Stimulated activated CD8-positive, alpha-beta memory T cell treated with anti-CD3 and anti-CD28 coated beads, Interleukin-12 subunit alpha, Interleukin-12 subunit beta, amount 100 ng/mL, for 4 hours (primary cell): Measurements from ENCODE around the gene RASAL2.

Experiments
- DNase-seq: peaks from one replicate; pipeline ENCODE4 v3.0.0-alpha.2; 2020; ENCODE audit warnings: low read depth

The RASAL2 gene

DNA sequence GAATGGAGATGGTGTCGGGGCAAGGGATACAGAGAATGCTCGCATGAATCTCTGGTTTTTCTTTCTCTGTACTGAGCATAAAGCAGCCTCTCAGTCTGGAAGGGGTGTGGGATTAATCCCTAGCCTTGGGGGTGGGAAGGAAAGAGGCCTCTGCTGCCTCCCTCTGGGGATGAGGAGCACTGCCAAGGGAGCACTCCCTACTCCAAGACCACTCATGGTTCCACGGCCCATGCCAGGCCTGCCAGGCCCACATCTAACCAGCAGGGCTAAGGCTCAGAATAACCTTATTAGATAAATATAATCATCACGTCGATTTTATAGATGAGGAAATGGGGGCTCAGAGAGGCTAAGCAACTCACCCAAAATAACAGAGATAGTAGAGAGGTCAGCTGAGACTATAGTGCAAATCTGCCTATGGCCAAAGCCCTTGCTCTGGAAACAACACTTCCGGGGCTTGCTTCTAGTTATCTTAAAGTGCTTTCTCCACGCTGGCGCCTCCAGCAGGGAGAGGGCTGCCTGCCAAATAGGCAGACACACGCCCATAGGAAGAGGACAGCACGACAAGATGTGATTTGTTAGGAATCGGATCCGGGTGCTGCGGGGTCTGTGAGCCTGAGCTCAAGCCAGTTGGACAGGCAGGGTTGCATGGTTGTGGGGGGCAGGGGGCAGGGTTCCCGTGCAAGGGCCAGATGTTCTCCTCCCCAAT is 419.5 kb downstream of the RASAL2 start:
- DNase-seq: no peak

DNA sequence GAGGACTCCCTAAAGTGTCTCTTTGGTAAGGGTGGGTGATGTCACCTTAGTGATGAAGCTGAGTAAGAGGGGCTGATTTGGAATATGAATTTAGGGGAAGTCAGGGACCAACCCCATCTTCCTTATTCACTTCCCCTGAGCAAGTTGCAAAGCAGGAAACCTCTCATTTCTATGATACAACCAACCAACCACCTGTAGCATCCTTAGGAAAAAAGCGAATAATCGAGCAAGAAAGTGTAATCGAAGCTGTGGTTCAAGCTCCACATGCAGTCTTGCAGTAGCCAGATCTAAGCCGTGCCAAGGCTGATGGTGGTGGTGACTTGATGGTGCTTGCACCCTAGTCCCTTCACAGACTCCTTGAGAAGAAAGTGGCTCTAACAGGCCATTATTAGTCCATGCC is 422.2 kb downstream of the RASAL2 start:
- DNase-seq: no peak

DNA sequence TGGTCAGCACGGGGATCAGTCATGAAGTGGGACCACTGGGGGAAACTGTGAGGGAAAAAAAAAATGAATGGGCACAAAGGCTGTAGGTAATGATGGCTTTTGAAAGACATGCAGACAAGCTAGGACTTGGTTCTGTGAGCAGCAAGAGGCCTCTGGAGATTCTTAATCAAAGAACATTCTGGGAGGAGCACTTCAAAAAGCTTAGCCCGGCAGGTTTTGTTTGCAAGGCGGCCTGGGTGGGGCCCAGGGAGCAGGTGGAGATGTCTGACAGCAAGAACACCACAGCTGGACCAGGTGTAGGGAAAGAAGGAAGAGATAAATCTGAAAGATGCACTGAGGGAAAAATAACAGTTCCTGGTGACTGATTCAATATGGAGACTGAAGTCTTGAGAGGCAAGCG is 425.0 kb downstream of the RASAL2 start:
- DNase-seq: no peak

DNA sequence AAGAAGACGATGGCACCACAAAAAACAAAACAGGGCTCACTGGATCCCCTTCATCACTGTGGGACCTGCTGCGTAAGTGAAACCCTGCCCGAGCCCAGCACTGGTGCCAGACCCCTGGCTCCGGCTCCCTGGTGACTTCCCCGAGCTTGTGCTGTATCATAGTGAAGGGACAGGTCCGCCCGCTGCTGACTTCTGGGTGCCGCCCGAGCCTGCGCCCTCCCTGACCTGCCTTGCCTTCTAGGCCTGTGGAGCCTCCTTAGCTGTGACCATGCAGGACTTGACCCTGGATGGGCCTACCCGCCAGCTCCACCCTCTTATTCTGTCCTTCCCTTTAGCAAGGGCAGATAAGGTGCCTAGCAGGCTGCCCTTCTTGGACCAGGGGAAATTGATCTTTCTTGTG is 426.9 kb downstream of the RASAL2 start:
- DNase-seq: no peak

DNA sequence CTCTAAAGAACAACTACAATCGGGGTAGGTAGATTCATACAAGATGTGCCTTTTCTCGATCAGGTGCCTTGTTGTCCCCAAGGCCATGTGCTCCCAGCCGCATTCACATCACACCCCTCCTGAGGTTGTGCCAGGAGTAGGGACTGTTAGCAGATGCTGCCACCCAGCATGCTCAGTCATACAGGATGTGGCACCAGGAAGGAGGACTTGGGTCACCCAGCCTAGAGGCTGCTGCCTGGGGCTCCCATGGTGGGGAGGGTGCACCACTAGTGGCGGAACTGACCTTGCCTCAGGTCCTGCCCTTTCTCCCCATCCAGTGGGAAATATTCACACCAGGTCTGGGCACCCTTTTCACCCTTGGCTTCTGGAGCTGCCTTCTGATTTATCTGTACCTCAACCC is 427.3 kb downstream of the RASAL2 start:
- no peak for DNase-seq

DNA sequence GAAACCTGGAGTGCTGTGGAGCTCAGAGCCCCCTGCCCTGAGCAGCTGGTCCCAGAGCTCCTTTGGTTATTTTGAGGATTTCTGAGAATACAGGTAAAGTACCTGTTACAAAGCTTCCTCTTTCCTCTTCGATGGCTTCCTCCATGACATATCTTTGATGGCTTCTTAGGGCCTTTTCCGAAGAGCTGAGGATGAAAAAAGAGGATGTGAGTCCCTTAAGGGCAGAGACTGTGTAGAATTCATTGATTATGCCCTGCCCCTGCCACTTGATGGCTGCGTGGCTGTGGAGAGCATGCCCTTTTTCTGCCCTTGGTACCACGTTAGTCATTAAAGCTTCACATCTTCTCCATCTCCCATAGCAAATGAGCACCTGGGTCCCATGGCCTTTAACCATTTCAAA is 433.2 kb downstream of the RASAL2 start:
- DNase-seq: no peak

DNA sequence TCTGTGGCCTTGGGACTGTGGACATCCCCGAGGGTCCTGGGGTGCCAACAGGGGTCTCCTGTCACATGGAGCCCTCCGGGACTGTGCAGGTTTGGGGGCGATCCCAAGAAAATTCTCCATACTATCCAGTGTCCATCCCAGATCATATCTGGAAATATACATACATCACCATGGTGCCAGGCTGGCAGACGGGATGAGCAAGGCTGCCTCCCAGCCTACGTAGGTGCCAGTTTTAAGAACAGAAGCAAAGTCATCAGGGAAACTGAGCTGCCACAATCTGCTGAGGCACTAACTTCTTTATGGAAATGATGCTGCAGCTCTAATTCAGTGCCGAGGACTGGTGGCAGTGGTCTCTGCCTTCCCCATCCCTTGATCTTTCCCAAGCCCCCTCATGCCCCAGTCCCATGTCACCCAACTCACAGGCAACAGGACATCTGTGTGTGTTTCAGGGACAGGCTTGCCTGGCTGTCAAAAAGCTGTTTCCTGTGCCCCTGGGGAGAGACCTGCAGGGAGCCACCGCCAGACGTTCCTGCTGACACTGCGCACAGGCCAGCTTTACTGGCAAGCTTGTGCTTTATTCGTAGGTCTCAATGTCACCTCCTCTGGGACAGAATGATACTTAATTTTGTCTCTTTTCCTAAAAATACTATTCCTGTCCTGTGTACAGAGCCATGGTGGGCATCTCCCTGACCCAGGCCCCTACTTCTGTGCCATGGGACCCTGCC is 434.5 kb downstream of the RASAL2 start:
- DNase-seq: no peak

DNA sequence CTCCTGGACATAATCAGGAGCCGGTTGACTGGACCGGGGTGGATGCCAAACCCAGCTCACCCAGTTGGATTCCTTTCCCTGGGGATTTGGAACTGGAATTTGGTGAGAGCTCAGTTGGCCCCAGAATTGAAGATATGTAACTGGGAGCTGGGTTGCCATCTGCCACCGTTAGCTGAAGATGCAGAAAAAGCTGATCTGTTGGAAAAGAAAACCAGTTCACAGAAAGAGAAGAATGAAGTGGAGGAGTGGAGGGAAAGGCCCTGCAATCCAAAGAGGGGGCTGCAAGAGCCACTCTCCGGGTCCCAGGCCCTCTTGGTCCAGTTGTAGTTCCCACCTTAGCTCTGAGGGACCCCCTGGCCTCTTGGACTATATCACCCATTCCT is 435.0 kb downstream of the RASAL2 start:
- no peak for DNase-seq

DNA sequence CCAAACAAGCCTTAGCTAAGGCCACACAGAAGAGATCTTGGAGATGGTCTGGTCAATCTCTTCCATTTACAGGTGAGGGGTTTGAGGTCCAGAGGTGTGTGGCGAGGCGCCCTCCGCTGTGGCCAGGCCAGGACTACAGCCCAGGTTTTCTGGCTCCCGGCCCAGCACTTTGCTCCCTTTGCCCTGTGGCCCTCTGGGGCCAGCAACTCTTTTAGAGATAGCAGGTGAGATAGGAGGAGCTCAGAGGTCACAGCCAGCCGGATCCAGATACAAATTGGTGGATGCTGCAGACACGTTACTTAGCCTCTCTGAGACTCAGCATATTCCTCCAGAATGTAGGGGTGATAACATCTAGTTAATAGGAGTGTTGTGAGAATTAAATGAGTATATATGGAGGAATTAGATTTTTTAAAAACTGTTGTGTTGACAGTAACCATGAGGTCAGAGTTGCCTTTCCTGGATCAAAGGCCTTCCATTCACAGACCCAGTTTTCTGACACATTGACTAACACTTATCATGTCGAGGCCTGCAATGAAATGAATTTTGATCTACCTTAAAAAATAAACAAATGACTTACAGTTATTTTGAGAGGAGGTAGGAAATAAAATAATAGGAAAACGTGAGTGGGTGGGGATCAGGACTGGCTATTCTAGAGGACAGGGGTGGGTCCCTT is 435.6 kb downstream of the RASAL2 start:
- no peak for DNase-seq

DNA sequence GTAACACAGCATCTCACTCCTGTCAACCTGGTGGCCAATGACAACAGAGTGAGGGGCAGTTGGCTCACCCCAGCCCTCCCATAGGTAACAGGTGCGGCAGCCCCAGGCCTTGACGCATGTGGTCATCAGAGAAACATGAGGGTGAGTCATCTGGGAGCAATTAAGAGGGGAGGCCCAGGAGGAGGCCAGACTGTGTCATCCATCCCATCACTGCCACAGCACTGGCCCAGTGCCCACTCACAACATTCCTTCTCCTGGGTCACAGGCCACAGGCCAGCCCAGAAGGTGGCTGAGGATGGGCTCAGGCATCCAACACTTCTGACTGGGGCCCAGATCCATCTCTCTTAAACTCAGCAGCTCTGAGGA is 436.1 kb downstream of the RASAL2 start:
- no peak for DNase-seq

DNA sequence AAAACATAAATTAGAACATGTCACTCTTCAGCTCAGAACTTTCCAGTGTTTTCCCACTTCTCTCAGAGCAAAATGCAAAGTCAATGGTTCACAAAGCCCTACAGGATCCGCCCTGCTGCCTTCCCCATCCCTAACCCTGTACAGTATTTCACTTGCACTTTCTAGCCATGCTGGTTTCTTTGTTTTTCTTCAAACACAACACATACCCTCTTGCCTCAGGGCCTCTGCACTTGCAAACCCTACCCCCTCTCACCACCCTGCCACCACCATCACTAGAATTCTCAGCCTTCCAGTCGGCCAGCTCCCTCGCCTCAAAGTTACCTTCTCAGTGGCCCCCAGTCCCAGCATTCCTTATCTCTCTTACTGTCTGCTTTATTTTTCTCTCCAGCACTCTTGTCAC is 436.6 kb downstream of the RASAL2 start:
- no peak for DNase-seq

DNA sequence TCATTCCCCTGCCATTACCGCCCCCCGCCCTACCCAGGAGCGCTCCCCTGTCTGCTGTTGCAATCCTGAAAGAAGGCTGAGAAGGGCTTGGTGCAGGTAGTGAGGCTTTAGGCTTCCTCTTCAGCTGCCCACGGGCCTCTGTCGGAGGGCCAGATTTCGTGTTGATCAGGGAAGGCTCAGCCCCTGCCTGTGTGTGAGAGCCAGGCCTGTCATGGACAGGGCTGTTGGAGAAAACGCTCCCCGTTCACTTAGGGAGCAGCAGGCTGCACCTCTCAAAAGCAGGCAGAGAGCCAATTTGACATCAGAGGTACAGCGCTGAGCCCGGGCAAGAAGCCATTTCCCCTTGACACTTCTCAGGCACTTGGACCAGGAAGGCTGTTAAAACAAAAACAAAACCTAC is 438.0 kb downstream of the RASAL2 start:
- DNase-seq: no peak

DNA sequence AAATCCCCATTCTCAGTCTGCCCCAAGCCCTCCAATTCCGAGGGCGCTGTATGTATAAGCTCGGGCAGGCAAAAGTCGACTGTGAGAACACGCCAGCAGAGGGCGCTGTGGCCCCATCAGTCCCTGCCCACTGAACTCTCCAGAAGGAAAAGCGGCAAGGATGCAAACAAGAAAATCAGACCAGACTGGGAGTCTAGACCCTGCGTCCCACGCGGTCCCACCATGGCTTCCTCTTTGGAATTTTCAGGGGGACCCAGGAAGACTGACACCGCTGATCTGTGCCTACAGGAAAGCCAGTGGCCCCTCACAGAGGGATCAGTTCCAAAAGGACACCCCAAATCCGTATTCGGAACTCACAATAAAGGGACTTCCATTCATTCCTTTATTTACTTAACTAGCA is 438.5 kb downstream of the RASAL2 start:
- DNase-seq: peak; percentile 41

DNA sequence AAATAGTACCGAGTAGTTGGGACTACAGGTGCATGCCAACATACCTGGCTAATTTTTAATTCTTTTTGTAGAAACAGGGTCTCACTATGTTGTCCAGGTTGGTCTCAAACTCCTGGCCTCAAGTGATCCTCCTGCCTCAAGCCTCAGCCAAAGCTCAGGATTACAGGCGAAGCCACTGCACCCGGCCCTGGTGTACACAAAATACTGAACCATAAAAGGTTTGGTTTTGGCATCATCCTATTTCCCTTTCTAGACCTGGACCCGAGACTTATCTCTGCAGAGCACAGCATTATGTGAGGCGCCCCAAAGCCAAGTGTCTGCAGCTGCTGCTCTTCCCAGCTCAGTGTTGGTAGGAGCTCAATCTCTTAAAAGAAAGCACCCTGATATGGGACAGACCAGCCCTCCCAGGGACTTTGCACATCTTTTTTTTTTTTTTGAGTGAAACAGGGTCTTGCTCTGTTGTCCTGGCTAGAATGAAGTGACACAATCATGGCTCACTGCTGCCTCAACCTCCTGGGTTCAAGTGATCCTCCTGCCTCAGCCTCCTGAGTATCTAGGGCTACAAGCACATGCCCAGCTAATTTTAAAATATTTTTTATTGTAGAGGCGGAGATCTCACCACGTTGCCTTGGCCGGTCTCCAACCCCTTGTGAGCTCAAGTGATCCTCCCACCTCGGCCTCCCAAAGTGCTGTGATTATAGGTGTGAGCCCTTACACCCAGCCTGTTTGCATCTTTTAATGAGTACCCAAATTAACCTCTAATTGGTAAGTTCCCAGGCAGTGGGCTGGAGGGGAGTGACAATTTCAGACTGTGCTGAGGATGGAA is 439.4 kb downstream of the RASAL2 start:
- DNase-seq: no peak
